ENCODE measurements around the gene ITGA1.

DNA sequence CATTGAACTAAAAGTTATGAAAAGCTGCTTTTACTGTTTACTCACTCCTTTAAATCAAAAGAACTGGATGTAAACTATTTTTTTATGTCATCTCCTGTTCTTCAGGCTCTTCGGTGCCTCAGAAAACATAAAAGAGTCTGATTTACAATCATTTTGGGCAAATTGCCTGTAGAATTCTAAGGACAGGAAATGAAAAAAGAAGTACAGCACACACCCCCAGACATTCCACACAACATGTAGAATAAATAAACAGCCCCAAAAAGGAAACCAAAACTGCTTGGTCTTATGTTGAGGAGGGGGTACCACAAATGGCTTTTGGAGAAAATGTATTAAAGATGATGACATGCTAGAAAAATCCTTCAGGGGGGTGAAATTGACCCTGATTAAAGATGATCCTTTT, 57.2 kb downstream of the ITGA1 start:
- TF ChIP-seq, protein P1, sequence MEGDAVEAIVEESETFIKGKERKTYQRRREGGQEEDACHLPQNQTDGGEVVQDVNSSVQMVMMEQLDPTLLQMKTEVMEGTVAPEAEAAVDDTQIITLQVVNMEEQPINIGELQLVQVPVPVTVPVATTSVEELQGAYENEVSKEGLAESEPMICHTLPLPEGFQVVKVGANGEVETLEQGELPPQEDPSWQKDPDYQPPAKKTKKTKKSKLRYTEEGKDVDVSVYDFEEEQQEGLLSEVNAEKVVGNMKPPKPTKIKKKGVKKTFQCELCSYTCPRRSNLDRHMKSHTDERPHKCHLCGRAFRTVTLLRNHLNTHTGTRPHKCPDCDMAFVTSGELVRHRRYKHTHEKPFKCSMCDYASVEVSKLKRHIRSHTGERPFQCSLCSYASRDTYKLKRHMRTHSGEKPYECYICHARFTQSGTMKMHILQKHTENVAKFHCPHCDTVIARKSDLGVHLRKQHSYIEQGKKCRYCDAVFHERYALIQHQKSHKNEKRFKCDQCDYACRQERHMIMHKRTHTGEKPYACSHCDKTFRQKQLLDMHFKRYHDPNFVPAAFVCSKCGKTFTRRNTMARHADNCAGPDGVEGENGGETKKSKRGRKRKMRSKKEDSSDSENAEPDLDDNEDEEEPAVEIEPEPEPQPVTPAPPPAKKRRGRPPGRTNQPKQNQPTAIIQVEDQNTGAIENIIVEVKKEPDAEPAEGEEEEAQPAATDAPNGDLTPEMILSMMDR (conservative IDR thresholded peaks at IDR 0.05 in 1 of 2, IDR thresholded peaks at IDR 0.05 in 1 of 2; ENCODE audit: low read depth in 1 of 2, low read length in 2 of 2): no peak
- no peak for TF ChIP-seq EZH2 (IDR thresholded peaks at IDR 0.05; ENCODE audit: low read length, missing control alignments)
